CD4-positive, alpha-beta T cell treated with Interleukin-2 at 100 ng/mL for 4 hours (primary cell): ENCODE measurements around the gene MAGEE1.

Experiments
- DNase-seq: peaks from one replicate; pipeline ENCODE4 v3.0.0-alpha.2; 2020; ENCODE audit warnings: low spot score

Gene MAGEE1, protein sequence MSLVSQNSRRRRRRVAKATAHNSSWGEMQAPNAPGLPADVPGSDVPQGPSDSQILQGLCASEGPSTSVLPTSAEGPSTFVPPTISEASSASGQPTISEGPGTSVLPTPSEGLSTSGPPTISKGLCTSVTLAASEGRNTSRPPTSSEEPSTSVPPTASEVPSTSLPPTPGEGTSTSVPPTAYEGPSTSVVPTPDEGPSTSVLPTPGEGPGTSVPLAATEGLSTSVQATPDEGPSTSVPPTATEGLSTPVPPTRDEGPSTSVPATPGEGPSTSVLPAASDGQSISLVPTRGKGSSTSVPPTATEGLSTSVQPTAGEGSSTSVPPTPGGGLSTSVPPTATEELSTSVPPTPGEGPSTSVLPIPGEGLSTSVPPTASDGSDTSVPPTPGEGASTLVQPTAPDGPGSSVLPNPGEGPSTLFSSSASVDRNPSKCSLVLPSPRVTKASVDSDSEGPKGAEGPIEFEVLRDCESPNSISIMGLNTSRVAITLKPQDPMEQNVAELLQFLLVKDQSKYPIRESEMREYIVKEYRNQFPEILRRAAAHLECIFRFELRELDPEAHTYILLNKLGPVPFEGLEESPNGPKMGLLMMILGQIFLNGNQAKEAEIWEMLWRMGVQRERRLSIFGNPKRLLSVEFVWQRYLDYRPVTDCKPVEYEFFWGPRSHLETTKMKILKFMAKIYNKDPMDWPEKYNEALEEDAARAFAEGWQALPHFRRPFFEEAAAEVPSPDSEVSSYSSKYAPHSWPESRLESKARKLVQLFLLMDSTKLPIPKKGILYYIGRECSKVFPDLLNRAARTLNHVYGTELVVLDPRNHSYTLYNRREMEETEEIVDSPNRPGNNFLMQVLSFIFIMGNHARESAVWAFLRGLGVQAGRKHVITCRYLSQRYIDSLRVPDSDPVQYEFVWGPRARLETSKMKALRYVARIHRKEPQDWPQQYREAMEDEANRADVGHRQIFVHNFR

DNA sequence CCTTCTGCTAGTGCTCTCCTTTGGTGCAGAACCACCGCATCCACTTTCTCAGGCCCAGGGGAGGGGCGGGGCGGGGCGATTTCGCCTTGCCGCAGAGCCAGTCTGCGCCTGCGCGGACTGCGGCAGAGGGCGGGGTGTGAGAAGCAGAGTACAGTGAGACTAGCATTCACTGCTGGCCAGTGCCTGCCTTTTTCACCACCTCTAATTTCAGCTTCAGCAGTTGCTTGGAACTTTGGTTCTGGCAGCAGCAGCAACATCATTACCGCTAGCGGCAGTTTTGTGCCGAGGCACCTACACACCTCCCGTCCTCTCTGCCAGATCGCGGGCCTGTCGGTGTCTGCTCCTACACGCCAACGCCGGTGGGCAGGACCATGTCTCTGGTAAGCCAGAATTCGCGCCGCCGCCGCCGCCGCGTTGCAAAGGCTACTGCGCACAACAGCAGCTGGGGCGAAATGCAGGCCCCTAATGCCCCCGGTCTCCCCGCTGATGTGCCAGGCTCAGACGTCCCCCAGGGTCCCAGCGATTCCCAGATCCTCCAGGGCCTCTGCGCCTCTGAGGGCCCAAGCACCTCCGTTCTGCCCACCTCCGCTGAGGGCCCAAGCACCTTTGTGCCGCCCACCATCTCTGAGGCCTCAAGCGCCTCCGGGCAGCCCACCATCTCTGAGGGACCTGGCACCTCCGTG, at the start of gene MAGEE1:
TSS of gene MAGEE1 (plus strand) at position 151 of the 683 bp plus-strand sequence. CDS start at position 372, 221 bp downstream.
- DNase-seq, result peak; percentile 83

DNA sequence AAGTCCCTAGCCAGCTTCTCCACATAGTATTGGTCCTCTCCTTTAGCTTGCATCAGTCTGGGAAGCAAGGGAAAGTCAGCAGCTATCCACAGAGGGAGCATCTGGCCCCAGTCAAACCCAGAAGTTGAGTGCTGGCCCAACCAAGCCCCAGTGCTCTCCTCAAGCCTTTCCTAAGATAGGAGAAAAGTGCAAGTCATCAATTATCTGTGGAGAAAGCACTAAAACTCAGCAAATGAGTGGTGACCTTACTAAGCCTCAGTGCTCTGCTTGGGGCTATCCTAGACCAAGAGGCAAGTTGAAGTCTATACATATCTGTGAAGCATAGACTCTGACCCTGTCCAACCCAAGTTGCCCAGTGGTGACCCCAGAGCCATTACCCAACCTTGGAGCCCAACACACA, 28.5 kb upstream of the MAGEE1 start:
- no peak for DNase-seq

DNA sequence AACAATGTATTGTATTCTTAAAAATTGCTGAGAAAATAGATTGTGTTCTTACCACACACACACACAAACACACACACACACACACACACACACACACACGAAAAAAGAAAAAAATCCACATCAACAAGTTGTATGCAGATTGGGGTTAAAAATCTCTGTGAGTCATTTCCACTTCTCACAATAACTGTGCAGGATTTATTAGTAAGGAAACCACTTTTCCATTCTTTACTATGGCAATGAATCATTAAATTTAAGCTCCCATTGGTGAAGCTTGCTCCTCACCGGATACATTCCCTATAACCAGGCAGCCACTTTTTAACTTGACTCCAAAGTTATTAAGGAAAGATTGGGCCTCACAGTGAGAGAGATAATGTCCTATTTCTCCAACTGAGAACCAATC, 19.7 kb upstream of the MAGEE1 start:
- DNase-seq, result no peak

DNA sequence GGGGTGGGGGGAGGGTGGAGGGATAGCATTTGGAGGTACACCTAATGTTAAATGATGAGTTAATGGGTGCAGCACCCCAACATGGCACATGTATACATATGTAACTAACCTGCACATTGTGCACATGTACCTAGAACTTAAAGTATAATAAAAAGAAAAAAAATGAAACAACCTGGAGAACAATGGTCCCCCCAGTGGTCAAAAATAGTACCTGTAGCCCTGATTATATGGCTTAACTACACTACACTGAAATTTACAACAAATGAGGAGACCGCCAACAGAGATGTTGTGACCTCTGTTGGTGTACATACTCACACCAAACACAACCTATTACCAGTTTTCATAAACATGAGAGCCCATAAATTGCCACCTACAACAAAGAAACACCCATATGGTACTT, 7.3 kb upstream of the MAGEE1 start:
- no peak for DNase-seq

DNA sequence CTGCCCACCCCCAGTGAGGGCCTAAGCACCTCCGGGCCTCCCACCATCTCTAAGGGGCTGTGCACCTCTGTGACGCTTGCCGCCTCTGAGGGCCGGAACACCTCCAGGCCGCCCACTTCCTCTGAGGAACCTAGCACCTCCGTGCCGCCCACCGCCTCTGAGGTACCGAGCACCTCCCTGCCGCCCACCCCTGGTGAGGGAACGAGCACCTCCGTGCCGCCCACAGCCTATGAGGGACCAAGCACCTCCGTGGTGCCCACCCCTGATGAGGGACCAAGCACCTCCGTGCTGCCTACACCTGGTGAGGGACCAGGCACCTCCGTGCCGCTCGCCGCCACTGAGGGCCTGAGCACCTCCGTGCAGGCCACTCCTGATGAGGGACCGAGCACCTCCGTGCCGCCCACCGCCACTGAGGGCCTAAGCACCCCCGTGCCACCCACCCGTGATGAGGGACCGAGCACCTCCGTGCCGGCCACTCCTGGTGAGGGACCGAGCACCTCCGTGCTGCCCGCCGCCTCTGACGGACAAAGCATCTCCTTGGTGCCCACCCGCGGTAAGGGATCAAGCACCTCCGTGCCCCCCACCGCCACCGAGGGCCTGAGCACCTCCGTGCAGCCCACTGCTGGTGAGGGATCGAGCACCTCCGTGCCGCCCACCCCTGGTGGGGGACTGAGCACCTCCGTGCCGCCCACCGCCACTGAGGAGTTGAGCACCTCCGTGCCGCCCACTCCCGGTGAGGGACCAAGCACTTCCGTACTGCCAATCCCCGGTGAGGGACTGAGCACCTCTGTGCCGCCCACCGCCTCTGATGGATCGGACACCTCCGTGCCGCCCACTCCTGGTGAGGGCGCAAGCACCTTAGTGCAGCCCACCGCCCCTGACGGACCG, 977 bp downstream of the MAGEE1 start:
- peak; percentile 37 for DNase-seq

DNA sequence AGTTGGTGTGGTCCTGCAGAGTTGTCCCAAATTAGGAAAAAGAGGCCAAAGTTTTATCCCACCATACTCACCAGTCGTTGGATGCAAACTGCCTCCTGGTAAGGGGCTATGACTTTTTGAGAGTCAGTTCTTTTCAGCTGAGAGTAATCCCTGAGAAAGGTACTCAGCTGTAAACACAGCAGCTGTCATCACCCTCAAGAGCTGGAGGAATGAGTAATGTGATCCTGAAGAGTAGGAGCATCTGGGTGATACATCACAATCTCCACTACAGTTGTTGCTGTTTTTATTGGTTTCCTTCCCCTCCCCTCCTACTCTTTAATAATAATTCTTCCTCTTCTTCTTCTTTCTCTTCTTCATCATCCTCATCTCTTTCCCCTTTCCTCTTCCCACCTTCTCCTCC, 5.7 kb downstream of the MAGEE1 start:
- no peak for DNase-seq

DNA sequence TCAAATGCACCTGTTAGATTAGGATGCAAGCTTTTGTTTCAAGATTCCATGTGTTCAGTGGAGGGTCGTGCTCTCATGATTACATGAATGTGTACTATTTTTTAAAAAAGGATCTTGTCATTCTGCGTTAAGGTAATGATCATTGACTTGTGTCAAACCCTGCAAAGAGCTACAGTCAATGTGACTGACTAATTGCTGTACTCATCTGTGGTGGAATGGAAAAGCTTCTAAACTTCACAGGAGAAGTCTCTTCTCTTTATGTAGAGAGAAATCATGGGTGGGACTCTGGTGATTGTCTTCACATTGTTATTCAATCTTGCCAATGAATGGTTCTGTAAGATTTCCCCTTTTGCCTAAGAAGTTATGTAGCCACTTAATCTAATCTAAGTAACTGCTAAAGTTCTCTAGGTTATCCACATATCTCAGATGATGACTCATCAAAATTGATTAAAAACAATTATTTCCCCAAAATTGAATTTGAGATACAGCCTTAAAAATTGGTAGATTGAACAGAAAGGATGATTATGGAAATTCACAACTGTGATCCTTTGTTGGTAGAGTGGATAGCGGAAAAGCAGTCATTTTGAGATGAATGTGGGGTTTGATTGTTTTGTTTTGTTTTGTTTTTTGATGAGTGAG, 6.7 kb downstream of the MAGEE1 start:
- DNase-seq, result no peak

DNA sequence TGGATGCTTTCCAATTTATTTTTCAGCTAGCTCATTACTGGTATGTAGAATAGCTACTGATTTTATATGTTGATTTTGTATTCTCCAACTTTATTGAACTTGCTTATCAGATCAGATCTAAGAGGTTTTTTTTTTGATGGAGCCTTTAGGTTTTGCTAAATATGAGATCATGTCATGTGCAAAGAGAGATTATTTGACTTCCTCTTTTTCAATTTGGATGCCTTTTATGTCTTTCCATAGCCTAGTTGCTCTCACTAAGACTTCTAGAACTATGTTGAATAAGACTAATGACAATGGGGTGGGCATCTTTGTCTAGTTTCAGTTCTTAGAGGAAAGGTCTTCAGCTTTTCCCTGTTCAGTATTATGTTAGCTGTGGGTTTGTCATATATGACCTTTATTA, 11.7 kb downstream of the MAGEE1 start:
- no peak for DNase-seq

DNA sequence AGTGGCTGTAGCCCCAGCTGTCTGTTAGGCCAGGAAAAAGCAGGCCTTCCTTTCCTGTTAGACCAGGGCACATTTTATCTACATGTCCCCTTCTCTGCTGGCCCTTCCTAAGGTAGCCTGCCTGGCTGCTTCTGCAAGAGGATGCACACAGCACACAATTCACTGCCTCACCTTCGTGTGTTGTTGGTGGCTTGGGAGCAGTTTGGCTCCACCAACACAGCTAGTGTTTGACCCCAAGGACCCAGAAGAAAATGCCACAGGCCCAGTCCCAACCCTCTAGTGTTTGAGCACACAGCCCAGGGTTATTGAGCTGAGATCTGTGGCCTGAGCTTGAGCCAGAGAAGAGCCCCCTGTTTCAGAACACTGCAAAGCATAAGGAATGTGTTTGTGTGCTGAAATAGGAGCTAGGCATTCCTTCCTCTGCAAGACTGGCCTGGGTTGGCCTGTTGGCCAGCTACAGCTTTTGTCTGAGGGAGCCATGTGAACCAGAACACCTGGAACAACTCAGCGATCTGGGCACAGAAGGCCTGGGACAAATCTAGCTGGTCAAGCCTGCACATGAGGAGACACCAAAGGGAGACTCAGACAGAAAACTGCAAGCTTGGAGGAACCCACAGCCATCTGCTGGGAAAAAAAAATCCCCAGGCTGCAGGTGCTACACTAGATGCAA, 26.4 kb downstream of the MAGEE1 start:
- no peak for DNase-seq

DNA sequence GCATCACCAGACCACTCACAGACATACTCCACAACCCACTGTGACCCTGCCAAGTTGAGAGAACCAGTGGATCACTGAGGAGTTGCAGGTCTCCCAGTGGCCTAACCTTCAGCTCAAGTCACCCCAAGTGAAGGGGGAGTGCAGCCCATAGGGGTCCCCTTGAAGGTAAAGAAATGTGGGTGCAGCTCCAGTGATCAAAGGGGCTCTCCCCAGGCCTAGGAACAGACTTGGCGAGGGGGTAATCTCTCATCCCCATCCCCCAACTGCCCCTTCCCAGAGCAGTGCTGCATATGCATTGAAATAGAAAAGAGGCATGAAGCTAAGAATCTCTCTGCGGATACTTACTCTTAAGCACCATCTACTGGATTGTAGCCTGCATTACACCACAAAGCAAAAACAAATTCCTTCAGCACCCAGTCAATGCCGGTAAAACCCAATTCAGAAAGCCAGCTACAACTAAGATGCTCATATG, 27.0 kb downstream of the MAGEE1 start:
- DNase-seq, result peak; percentile 28

DNA sequence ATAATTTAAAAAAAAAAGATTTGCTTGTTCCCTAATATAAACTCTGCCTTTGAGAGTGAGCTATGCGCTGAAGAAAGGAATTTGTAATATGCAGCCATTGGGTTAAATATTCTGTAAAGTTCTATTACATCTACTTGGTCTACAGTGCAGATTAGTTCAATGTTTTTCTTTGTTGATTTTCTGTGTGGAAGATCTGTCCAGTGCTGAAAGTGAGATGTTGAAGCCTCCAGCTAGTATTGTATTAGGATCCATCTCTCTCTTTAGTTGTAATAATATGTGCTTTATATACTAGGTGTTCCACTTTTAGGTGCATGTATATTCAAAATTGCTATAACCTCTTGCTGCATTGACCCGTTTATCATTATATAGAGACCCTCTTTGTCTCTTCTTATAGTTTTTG, 49.8 kb downstream of the MAGEE1 start:
- no peak for DNase-seq
